GM23248 (cell line): ENCODE measurements around the gene EFHC2.

Experiments used
- EZH2 ChIP-seq: fragments of 200-600 bp; sonication (generic); IDR thresholded peaks from 2 replicates; pipeline ENCODE4 v1.6.1; 2018; ENCODE audit warnings: antibody characterized with exemption, mild to moderate bottlenecking; ENCODE audit not compliant: insufficient read depth, poor library complexity, severe bottlenecking
- EZH2phosphoT487 ChIP-seq: fragments of 200-600 bp; sonication (generic); IDR thresholded peaks from 2 replicates; pipeline ENCODE4 v1.6.1; 2018; ENCODE audit warnings: antibody characterized with exemption, moderate library complexity, mild to moderate bottlenecking, low read depth; ENCODE audit not compliant: insufficient read depth

DNA sequence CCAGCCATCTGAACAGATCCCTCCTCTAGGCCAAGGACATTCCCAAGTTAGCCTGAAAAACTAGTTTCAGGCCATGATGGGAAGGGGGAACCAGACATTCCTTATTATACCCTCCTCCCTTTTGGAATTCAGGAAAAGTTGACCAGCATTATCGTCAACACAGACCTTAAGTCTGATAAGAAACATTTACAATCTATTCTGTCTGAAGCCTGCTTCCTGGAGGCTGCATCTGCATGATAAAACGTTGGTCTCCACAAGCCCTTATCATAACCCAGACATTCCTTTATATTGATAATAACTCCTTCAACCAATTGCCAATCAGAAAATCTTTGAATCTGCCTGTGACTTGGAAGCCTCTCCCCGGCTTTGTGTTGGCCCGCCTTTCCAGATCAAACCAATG lies 44.3 kb downstream of the EFHC2 start:
- no peak for TF ChIP-seq EZH2
- no peak for TF ChIP-seq EZH2phosphoT487
